H9 (cell line): ENCODE results near the gene SLC12A6. TPM values are rescaled to one million over a fixed set of nuclear protein-coding genes. Genes with fewer than 3 reads are reported as not detected.

Source experiments
- DNase-seq: peaks from one replicate; pipeline ENCODE4 v3.0.0-alpha.2; 2017
- H2AFZ ChIP-seq: one replicate; pipeline ENCODE4 v1.6.1; 2013; ENCODE audit warnings: mild to moderate bottlenecking, low read length, control low read depth, moderate library complexity
- H2AK5ac ChIP-seq: 2 replicates; pipeline ENCODE4 v1.6.1; 2013; ENCODE audit warnings: low read length, control low read depth, mixed read lengths; ENCODE audit not compliant: insufficient read length
- H2BK120ac ChIP-seq: one replicate; pipeline ENCODE4 v1.6.1; 2013; ENCODE audit warnings: low read depth, mild to moderate bottlenecking, low read length, control low read depth, inconsistent platforms; ENCODE audit not compliant: poor library complexity, severe bottlenecking
- H2BK12ac ChIP-seq: 2 replicates; pipeline ENCODE4 v1.6.1; 2013; ENCODE audit warnings: low read length, control low read depth, mixed read lengths, low read depth; ENCODE audit not compliant: insufficient read length
- H2BK15ac ChIP-seq: 2 replicates; pipeline ENCODE4 v1.6.1; 2013; ENCODE audit warnings: low read depth, low read length, control low read depth
- H2BK20ac ChIP-seq: one replicate; pipeline ENCODE4 v1.6.1; 2013; ENCODE audit warnings: low read depth, mild to moderate bottlenecking, low read length, control low read depth, inconsistent platforms; ENCODE audit not compliant: poor library complexity, severe bottlenecking
- H2BK5ac ChIP-seq: 2 replicates; pipeline ENCODE4 v1.6.1; 2013; ENCODE audit warnings: low read length, control low read depth, mixed read lengths; ENCODE audit not compliant: insufficient read length
- H3K14ac ChIP-seq: 2 replicates; pipeline ENCODE4 v1.6.1; 2013; ENCODE audit warnings: low read length, control low read depth; ENCODE audit not compliant: insufficient read depth
- H3K18ac ChIP-seq: 2 replicates; pipeline ENCODE4 v1.6.1; 2013; ENCODE audit warnings: low read depth, mild to moderate bottlenecking, mixed read lengths, low read length, control low read depth; ENCODE audit not compliant: insufficient read length
- H3K23ac ChIP-seq: 2 replicates; pipeline ENCODE4 v1.6.1; 2013; ENCODE audit warnings: low read length, control low read depth, mixed read lengths, low read depth; ENCODE audit not compliant: insufficient read length
- H3K23me2 ChIP-seq: 2 replicates; pipeline ENCODE4 v1.6.1; 2013; ENCODE audit warnings: low read depth, mild to moderate bottlenecking, mixed read lengths, low read length, control low read depth; ENCODE audit not compliant: insufficient read length, poor library complexity, severe bottlenecking
- H3K27ac ChIP-seq: 2 replicates; pipeline ENCODE4 v1.5.1; 2013; ENCODE audit warnings: low read length, control low read depth, mixed read lengths, low read depth; ENCODE audit not compliant: insufficient read length
- H3K27me3 ChIP-seq: 2 replicates; pipeline ENCODE4 v1.6.1; 2013; ENCODE audit warnings: low read length, control low read depth, inconsistent platforms; ENCODE audit not compliant: insufficient read depth
- H3K4ac ChIP-seq: 2 replicates; pipeline ENCODE4 v1.6.1; 2013; ENCODE audit warnings: low read depth, mild to moderate bottlenecking, control low read depth, inconsistent platforms, low read length, moderate library complexity
- H3K4me1 ChIP-seq: 2 replicates; pipeline ENCODE4 v1.6.1; 2013; ENCODE audit warnings: low read length, control low read depth, inconsistent platforms; ENCODE audit not compliant: insufficient read depth
- H3K4me2 ChIP-seq: 2 replicates; pipeline ENCODE4 v1.6.1; 2013; ENCODE audit warnings: low read length, control low read depth, mixed read lengths; ENCODE audit not compliant: insufficient read length, insufficient read depth
- H3K56ac ChIP-seq: 2 replicates; pipeline ENCODE4 v1.6.1; 2013; ENCODE audit warnings: low read depth, mild to moderate bottlenecking, mixed read lengths, low read length, control low read depth; ENCODE audit not compliant: insufficient read length
- H3K79me1 ChIP-seq: 2 replicates; pipeline ENCODE4 v1.6.1; 2013; ENCODE audit warnings: low read depth, mild to moderate bottlenecking, moderate library complexity, low read length, control low read depth, inconsistent platforms; ENCODE audit not compliant: insufficient read depth, poor library complexity, severe bottlenecking
- H3K79me2 ChIP-seq: 2 replicates; pipeline ENCODE4 v1.6.1; 2013; ENCODE audit warnings: low read length, control low read depth, inconsistent platforms; ENCODE audit not compliant: insufficient read depth
- H3K9ac ChIP-seq: 2 replicates; pipeline ENCODE4 v1.6.1; 2013; ENCODE audit warnings: low read length, control low read depth, mixed read lengths; ENCODE audit not compliant: insufficient read length; ENCODE audit errors: extremely low read depth
- H3K9me3 ChIP-seq: one replicate; pipeline ENCODE4 v1.6.1; 2013; ENCODE audit warnings: low read depth, low read length, inconsistent platforms; ENCODE audit not compliant: control insufficient read depth
- H3T11ph ChIP-seq: one replicate; pipeline ENCODE4 v1.6.1; 2013; ENCODE audit warnings: mild to moderate bottlenecking, low read length, control low read depth, inconsistent platforms
- H4K20me1 ChIP-seq: one replicate; pipeline ENCODE4 v1.6.1; 2013; ENCODE audit not compliant: control insufficient read depth, insufficient read length, insufficient read depth
- H4K5ac ChIP-seq: 2 replicates; pipeline ENCODE4 v1.6.1; 2013; ENCODE audit warnings: low read depth, mild to moderate bottlenecking, mixed read lengths, low read length, control low read depth; ENCODE audit not compliant: insufficient read length
- H4K8ac ChIP-seq: replicated peaks from 2 replicates; pipeline ENCODE4 v1.6.1; 2013; ENCODE audit warnings: low read length, control low read depth, mixed read lengths, low read depth; ENCODE audit not compliant: insufficient read length
- H4K91ac ChIP-seq: 2 replicates; pipeline ENCODE4 v1.6.1; 2013; ENCODE audit warnings: low read depth, mild to moderate bottlenecking, moderate library complexity, mixed read lengths, low read length, control low read depth; ENCODE audit not compliant: insufficient read length
- H3K27ac Mint-ChIP-seq, 3 experiments: 2 replicates in 2 of 3; 3 replicates in 1 of 3; pipeline ENCODE4 v1.8.0; 2020 to 2021; ENCODE audit warnings: mixed read lengths in 3 of 3, mild to moderate bottlenecking in 1 of 3, moderate library complexity in 1 of 3
- H3K27me3 Mint-ChIP-seq: 2 replicates; pipeline ENCODE4 v1.8.0; 2021; ENCODE audit warnings: low read depth, mild to moderate bottlenecking, moderate library complexity, mixed read lengths
- H3K36me3 Mint-ChIP-seq, 3 experiments: 2 replicates in 2 of 3; 3 replicates in 1 of 3; pipeline ENCODE4 v1.8.0; 2020 to 2021; ENCODE audit warnings: low read depth in 3 of 3, mixed read lengths in 3 of 3; ENCODE audit not compliant: insufficient read depth in 1 of 3
- H3K4me1 Mint-ChIP-seq, 2 experiments: 2 replicates each; pipeline ENCODE4 v1.8.0; 2020; ENCODE audit warnings: mixed read lengths in 2 of 2
- H3K4me3 Mint-ChIP-seq, 2 experiments: 2 replicates in 1 of 2; 3 replicates in 1 of 2; pipeline ENCODE4 v1.8.0; 2020 to 2021; ENCODE audit warnings: mild to moderate bottlenecking in 2 of 2, mixed read lengths in 2 of 2, moderate library complexity in 1 of 2
- H3K9me3 Mint-ChIP-seq, 2 experiments: 2 replicates in 1 of 2; 3 replicates in 1 of 2; pipeline ENCODE4 v1.8.0; 2020; ENCODE audit warnings: mild to moderate bottlenecking in 2 of 2, mixed read lengths in 2 of 2, moderate library complexity in 1 of 2
- CTCF ChIP-seq: fragments of 200-600 bp; sonication (generic); conservative IDR thresholded peaks from 3 replicates; pipeline ENCODE4 v1.8.0; 2021; ENCODE audit warnings: antibody characterized with exemption, mild to moderate bottlenecking
- WGBS: extraction: QIAGEN DNeasy Blood & Tissue Kit; methylation state at CpG from one replicate; pipeline ENCODE4 v1.1.7; 2013; ENCODE audit warnings: missing lambda C conversion rate, low lambda C conversion rate, mixed read lengths; ENCODE audit not compliant: insufficient read length; ENCODE audit errors: extremely low coverage; 5-methylcytosine and 5-hydroxymethylcytosine counted together
- total RNA-seq: library from RNA; stranded (reverse); gene quantifications from 2 replicates; pipeline ENCODE4 v1.2.1, GENCODE V29; 2021

Gene SLC12A6
- total RNA-seq, 1 experiment from 2014 or later, result 11.1 TPM

GRCh38 chr15:34373951-34374350 lies 36.4 kb upstream of the SLC12A6 start:
- no peak overlapping the region for H3K18ac ChIP-seq
- no peaks in the 10 kb centered on the region for H3K9me3 ChIP-seq
- H3K56ac ChIP-seq, result no peak overlapping the region
- H3K4me2 ChIP-seq, result no peak overlapping the region
- no peak overlapping the region for H3K27ac ChIP-seq
- H2BK120ac ChIP-seq, result no peak overlapping the region
- H4K20me1 ChIP-seq, result no peaks in the 10 kb centered on the region
- no peaks in the 10 kb centered on the region for H3K79me1 ChIP-seq
- H3K4me3 Mint-ChIP-seq, result no peak overlapping the region
- no peak overlapping the region for H4K5ac ChIP-seq
- H3K14ac ChIP-seq, result no peak overlapping the region
- peaks cover 20 to 26% of the 10 kb centered on the region in 2 experiments for H3K9me3 Mint-ChIP-seq
- no peaks in the 10 kb centered on the region for H3K27me3 ChIP-seq
- no peak overlapping the region for H4K8ac ChIP-seq
- TF ChIP-seq CTCF, result no peak
- no peak overlapping the region for H2BK12ac ChIP-seq
- H3K9ac ChIP-seq, result no peak overlapping the region
- no peak overlapping the region for H2BK20ac ChIP-seq
- no peak overlapping the region for H2AK5ac ChIP-seq
- H4K91ac ChIP-seq, result no peak overlapping the region
- H3K4ac ChIP-seq, result no peak overlapping the region
- H2BK15ac ChIP-seq, result no peak overlapping the region
- H3K4me1 ChIP-seq, result no peaks in the 10 kb centered on the region
- H3K27me3 Mint-ChIP-seq, result peaks cover 13% of the 10 kb centered on the region
- H3K4me1 Mint-ChIP-seq, result peaks cover 11 to 18% of the 10 kb centered on the region in 2 experiments
- no peak overlapping the region for H3K27ac Mint-ChIP-seq
- no peaks in the 10 kb centered on the region for H3K23me2 ChIP-seq
- no peak for DNase-seq
- H2BK5ac ChIP-seq, result no peak overlapping the region
- H3K23ac ChIP-seq, result no peak overlapping the region
- WGBS, result no CpG with 5 or more reads among the region's 8 CpGs
- peaks cover 6 to 19% (median 16%) of the 10 kb centered on the region in 3 experiments; a peak in 5 of 7 replicates for H3K36me3 Mint-ChIP-seq
- H3T11ph ChIP-seq, result no peak overlapping the region
- H3K79me2 ChIP-seq, result no peaks in the 10 kb centered on the region
- no peak overlapping the region for H2AFZ ChIP-seq
